WTC11 (cell line): ENCODE results near the gene STARD5. TPM values are rescaled to one million over a fixed set of nuclear protein-coding genes. Genes with fewer than 3 reads are reported as not detected.

Experiments
- ATAC-seq: fragments of 200-7000 bp; cut with Tn5 transposase; 2 replicates; pipeline ENCODE4 v1.10.0; 2021; ENCODE audit warnings: mild to moderate bottlenecking, moderate library complexity
- CTCF ChIA-PET: fragments of 300-600 bp; sonication (Branson Sonifier 250); formaldehyde crosslinking; loops from one replicate; lab custom pipeline; 2021; ENCODE audit warnings: antibody characterized with exemption; lab: Charles Lee
- POLR2A ChIA-PET: fragments of 350-600 bp; sonication (Branson Sonifier 250); formaldehyde crosslinking; loops from one replicate; lab custom pipeline; 2021; ENCODE audit warnings: antibody characterized with exemption; lab: Charles Lee
- DNase-seq: peaks from one replicate; pipeline ENCODE4 v3.0.0; 2021; ENCODE audit warnings: low spot score
- H3K27ac Mint-ChIP-seq: 2 replicates; pipeline ENCODE4 v1.8.0; 2021; ENCODE audit warnings: mixed read lengths
- H3K27me3 Mint-ChIP-seq: 2 replicates; pipeline ENCODE4 v1.8.0; 2021; ENCODE audit warnings: low read depth, mild to moderate bottlenecking, moderate library complexity, mixed read lengths
- H3K36me3 Mint-ChIP-seq: 2 replicates; pipeline ENCODE4 v1.8.0; 2021; ENCODE audit warnings: mixed read lengths
- H3K4me1 Mint-ChIP-seq: 2 replicates; pipeline ENCODE4 v1.8.0; 2022; ENCODE audit warnings: mixed read lengths
- H3K4me3 Mint-ChIP-seq: 2 replicates; pipeline ENCODE4 v1.8.0; 2021; ENCODE audit warnings: mild to moderate bottlenecking, moderate library complexity, mixed read lengths
- H3K9me3 Mint-ChIP-seq: 2 replicates; pipeline ENCODE4 v1.8.0; 2021; ENCODE audit warnings: mixed read lengths
- CDX4 ChIP-seq: fragments of 250-450 bp; sonication (Bioruptor Pico); IDR thresholded peaks from 2 replicates; pipeline ENCODE4 v1.9.0; 2021; ENCODE audit warnings: moderate library complexity, mild to moderate bottlenecking, inconsistent platforms, borderline replicate concordance
- E2F5 ChIP-seq: sonication (generic); formaldehyde crosslinking; IDR thresholded peaks from 2 replicates; pipeline ENCODE4 v1.8.1; 2022; ENCODE audit warnings: mild to moderate bottlenecking, moderate library complexity, missing genetic modification reagents
- FOXK1 ChIP-seq: sonication (generic); formaldehyde crosslinking; IDR thresholded peaks from 2 replicates; pipeline ENCODE4 v1.8.0; 2022; ENCODE audit warnings: mild to moderate bottlenecking, moderate library complexity, missing genetic modification reagents
- FOXP4 ChIP-seq: sonication (generic); formaldehyde crosslinking; IDR thresholded peaks from 2 replicates; pipeline ENCODE4 v1.8.0; 2022; ENCODE audit warnings: mild to moderate bottlenecking, missing genetic modification reagents
- GRHL2 ChIP-seq: fragments of 250-450 bp; sonication (Bioruptor Pico); IDR thresholded peaks from 2 replicates; pipeline ENCODE4 v1.8.0; 2022; ENCODE audit warnings: mild to moderate bottlenecking, moderate library complexity; ENCODE audit not compliant: insufficient replicate concordance, severe bottlenecking
- HMGA2 ChIP-seq: fragments of 250-450 bp; sonication (Bioruptor Pico); IDR thresholded peaks from 2 replicates; pipeline ENCODE4 v1.4.0; 2021; ENCODE audit warnings: mild to moderate bottlenecking, moderate library complexity
- IRF2 ChIP-seq: sonication (generic); formaldehyde crosslinking; IDR thresholded peaks from 2 replicates; pipeline ENCODE4 v1.8.0; 2022; ENCODE audit warnings: low read depth, missing genetic modification reagents, borderline replicate concordance
- RORB ChIP-seq: fragments of 250-450 bp; sonication (Bioruptor Pico); IDR thresholded peaks from 2 replicates; pipeline ENCODE4 v1.9.0; 2021; ENCODE audit warnings: mild to moderate bottlenecking
- TCF7 ChIP-seq: sonication (generic); formaldehyde crosslinking; IDR thresholded peaks from 2 replicates; pipeline ENCODE4 v1.8.0; 2022; ENCODE audit warnings: mild to moderate bottlenecking, low read depth, missing genetic modification reagents, moderate library complexity
- TEAD1 ChIP-seq: sonication (generic); formaldehyde crosslinking; IDR thresholded peaks from 2 replicates; pipeline ENCODE4 v1.8.0; 2022; ENCODE audit warnings: mild to moderate bottlenecking, missing genetic modification reagents
- USF2 ChIP-seq: sonication (generic); formaldehyde crosslinking; IDR thresholded peaks from 2 replicates; pipeline ENCODE4 v1.8.1; 2023; ENCODE audit warnings: mild to moderate bottlenecking, missing genetic modification reagents, moderate library complexity
- ZNF121 ChIP-seq: sonication (generic); formaldehyde crosslinking; IDR thresholded peaks from 2 replicates; pipeline ENCODE4 v1.8.0; 2023; ENCODE audit warnings: missing genetic modification reagents
- ZNF512 ChIP-seq: sonication (generic); formaldehyde crosslinking; IDR thresholded peaks from 2 replicates; pipeline ENCODE4 v1.8.1; 2022; ENCODE audit warnings: missing genetic modification reagents, borderline replicate concordance
- ZSCAN18 ChIP-seq: fragments of 250-450 bp; sonication (Bioruptor Pico); IDR thresholded peaks from 2 replicates; pipeline ENCODE4 v2.1.2; 2022; ENCODE audit warnings: mild to moderate bottlenecking, moderate library complexity
- total RNA-seq: library from RNA; stranded (reverse); gene quantifications from 3 replicates; pipeline ENCODE4 v1.2.3, GENCODE V29; 2021

STARD5 gene
- total RNA-seq, 1 experiment from 2014 or later, result 6.8 TPM

GRCh38 chr15:81271761-81272644, 51.9 kb downstream of the STARD5 start:
- H3K27me3 Mint-ChIP-seq, result peaks cover 4% of the 10 kb centered on the region
- TF ChIP-seq GRHL2 (no peak), IRF2 (no peak), TEAD1 (CRISPR knock-in tag) (no peak), ZNF512 (CRISPR knock-in tag) (no peak), USF2 (no peak), TCF7 (no peak), E2F5 (CRISPR knock-in tag) (no peak), FOXP4 (CRISPR knock-in tag) (no peak), ZNF121 (CRISPR knock-in tag) (no peak), ZSCAN18 (CRISPR knock-in tag) (no peak), FOXK1 (CRISPR knock-in tag) (no peak), CDX4 (CRISPR knock-in tag) (no peak)
- no peak for ATAC-seq

GRCh38 chr15:81270781-81271491, 53.0 kb downstream of the STARD5 start:
- H3K27me3 Mint-ChIP-seq, result no peaks in the 10 kb centered on the region; the same call in 1 of the 2 replicates
- no peak overlapping the region for H3K4me3 Mint-ChIP-seq
- DNase-seq, result no peak
- H3K27ac Mint-ChIP-seq, result no peak overlapping the region
- TF ChIP-seq HMGA2 (CRISPR knock-in tag) (peak; percentile 94), RORB (no peak)
- peaks cover 17% of the 10 kb centered on the region for H3K4me1 Mint-ChIP-seq
- H3K9me3 Mint-ChIP-seq, result 0 out of 2 replicates have a peak, but pooled peaks cover under 1% of the 10 kb centered on the region
- POLR2A ChIA-PET, result no interaction called here
- CTCF ChIA-PET, result interaction anchor here (1.5 kb wide), 1 partner anchor 139 kb away, joined by 5 read pairs; no protein-coding TSS in a partner anchor
- ATAC-seq, result no peak
- no peaks in the 10 kb centered on the region for H3K36me3 Mint-ChIP-seq

More at GRCh38 chr15:81271761-81272644, 51.9 kb downstream of the STARD5 start:
- Mint-ChIP-seq H3K4me3 (no peak overlapping the region), H3K36me3 (peaks cover 6% of the 10 kb centered on the region), H3K4me1 (peaks cover 12% of the 10 kb centered on the region), H3K27ac (no peak overlapping the region), H3K9me3 (peaks cover 12% of the 10 kb centered on the region)
- ChIA-PET CTCF (interaction anchor here (0.9 to 1.5 kb wide), 4 partner anchors 77 to 139 kb away, joined by 3 to 5 read pairs (median 4); no protein-coding TSS in a partner anchor), POLR2A (no interaction called here)
- no peak for DNase-seq
